Activated CD4-positive, CD25-positive, alpha-beta regulatory T cell (primary cell): ENCODE measurements around the gene PATE4.
A peak's percentile ranks its signal among the peaks of the same experiment; 100 is the strongest.
"Not testable (repeated sequence)": the region's sequence is repeated elsewhere in the genome, so short reads cannot be mapped to it uniquely, and the experiment has no call there.

Experiments
- DNase-seq, 4 experiments: peaks; one replicate each; lab custom pipeline; 2025; lab: John Stamatoyannopoulos, UW

Gene PATE4

GRCh38 chr11:125833016-125833415 lies at the start of gene PATE4:
Gene PATE4, plus strand, starts transcription at chr11:125833316. Its CDS starts 44 bp downstream, at chr11:125833360.
- no peak for DNase-seq

- no peak for DNase-seq
These were observed 48.4 kb upstream of the PATE4 start for GRCh38 chr11:125784678-125785077.

GRCh38 chr11:125787827-125788226 lies 45.3 kb upstream of the PATE4 start, which contains the start of gene PATE3:
Gene PATE3, plus strand, starts transcription at chr11:125788127. Its CDS starts 25 bp downstream, at chr11:125788152.
- no peak for DNase-seq

- no peak for DNase-seq
These were observed 42.3 kb upstream of the PATE4 start for GRCh38 chr11:125790825-125791224.

- no peak for DNase-seq
These were observed 35.5 kb upstream of the PATE4 start for GRCh38 chr11:125797641-125798040.

- DNase-seq = no peak
These were observed 33.3 kb upstream of the PATE4 start for GRCh38 chr11:125799808-125800207.

GRCh38 chr11:125802387-125802786 lies 30.7 kb upstream of the PATE4 start:
- no peak for DNase-seq

- no peak for DNase-seq
These were observed 25.2 kb upstream of the PATE4 start for GRCh38 chr11:125807909-125808308.

- DNase-seq = no peak
These were observed 2.6 kb downstream of the PATE4 start for GRCh38 chr11:125835748-125836147.

- DNase-seq = no peak
These were observed 9.3 kb downstream of the PATE4 start for GRCh38 chr11:125842321-125842948.

- DNase-seq = no peak
These were observed 13.1 kb downstream of the PATE4 start for GRCh38 chr11:125846188-125846587.

- DNase-seq = not testable (repeated sequence)
These were observed 24.6 kb downstream of the PATE4 start for GRCh38 chr11:125857670-125858069.

GRCh38 chr11:125862786-125863185 lies 29.7 kb downstream of the PATE4 start:
- not testable (repeated sequence) for DNase-seq

- DNase-seq = not testable (repeated sequence)
These were observed 32.2 kb downstream of the PATE4 start for GRCh38 chr11:125865354-125865753.

- no peak for DNase-seq
These were observed 36.4 kb downstream of the PATE4 start for GRCh38 chr11:125869521-125869920.

GRCh38 chr11:125871391-125872137 lies 38.4 kb downstream of the PATE4 start:
- DNase-seq = peak in 1 of 4 experiments; percentile 3

GRCh38 chr11:125872138-125872491 lies 39.0 kb downstream of the PATE4 start:
- no peak for DNase-seq

GRCh38 chr11:125873881-125874555 lies 40.9 kb downstream of the PATE4 start:
- DNase-seq = no peak

GRCh38 chr11:125874556-125875124 lies 41.5 kb downstream of the PATE4 start:
- DNase-seq = peak in 2 of 4 experiments; percentile 2

- no peak for DNase-seq
These were observed 48.2 kb downstream of the PATE4 start for GRCh38 chr11:125881291-125881690.

GRCh38 chr11:125883375-125883774 lies 50.3 kb downstream of the PATE4 start:
- DNase-seq = no peak

GRCh38 chr11:125886997-125887372 lies 53.9 kb downstream of the PATE4 start:
- DNase-seq = peak in 2 of 4 experiments; percentile 23 to 27
